GM06990 (cell line): ENCODE results near the gene ST14.
"Not testable (repeated sequence)": the region's sequence is repeated elsewhere in the genome, so short reads cannot be mapped to it uniquely, and the experiment has no call there.

Source experiments
- DNase-seq: peaks from one replicate; pipeline ENCODE4 v3.0.0-alpha.2; 2011; ENCODE audit not compliant: insufficient read length; ENCODE audit errors: extremely low read depth
- H3K27me3 ChIP-seq: replicated peaks from 2 replicates; pipeline ENCODE4 v1.6.0; 2011; ENCODE audit warnings: low read length; ENCODE audit not compliant: control insufficient read depth, insufficient read depth
- H3K36me3 ChIP-seq: 2 replicates; pipeline ENCODE4 v1.5.1; 2011; ENCODE audit warnings: low read length; ENCODE audit not compliant: control insufficient read depth, insufficient read depth
- H3K4me3 ChIP-seq: replicated peaks from 2 replicates; pipeline ENCODE4 v1.5.1; 2011; ENCODE audit warnings: low read depth, mild to moderate bottlenecking, control low read depth, low read length
- TF ChIP-seq, protein P1 (sequence below): IDR thresholded peaks from 2 replicates; pipeline ENCODE4 v1.5.1; 2011; ENCODE audit warnings: low read length, control low read depth, mild to moderate bottlenecking, inconsistent platforms; ENCODE audit not compliant: insufficient read depth, poor library complexity, severe bottlenecking

ST14 gene

GRCh38 chr11:130246270-130246669, 86.7 kb downstream of the ST14 start:
- H3K4me3 ChIP-seq = no peak overlapping the region
- no peaks in the 10 kb centered on the region for H3K27me3 ChIP-seq
- TF ChIP-seq, protein P1, sequence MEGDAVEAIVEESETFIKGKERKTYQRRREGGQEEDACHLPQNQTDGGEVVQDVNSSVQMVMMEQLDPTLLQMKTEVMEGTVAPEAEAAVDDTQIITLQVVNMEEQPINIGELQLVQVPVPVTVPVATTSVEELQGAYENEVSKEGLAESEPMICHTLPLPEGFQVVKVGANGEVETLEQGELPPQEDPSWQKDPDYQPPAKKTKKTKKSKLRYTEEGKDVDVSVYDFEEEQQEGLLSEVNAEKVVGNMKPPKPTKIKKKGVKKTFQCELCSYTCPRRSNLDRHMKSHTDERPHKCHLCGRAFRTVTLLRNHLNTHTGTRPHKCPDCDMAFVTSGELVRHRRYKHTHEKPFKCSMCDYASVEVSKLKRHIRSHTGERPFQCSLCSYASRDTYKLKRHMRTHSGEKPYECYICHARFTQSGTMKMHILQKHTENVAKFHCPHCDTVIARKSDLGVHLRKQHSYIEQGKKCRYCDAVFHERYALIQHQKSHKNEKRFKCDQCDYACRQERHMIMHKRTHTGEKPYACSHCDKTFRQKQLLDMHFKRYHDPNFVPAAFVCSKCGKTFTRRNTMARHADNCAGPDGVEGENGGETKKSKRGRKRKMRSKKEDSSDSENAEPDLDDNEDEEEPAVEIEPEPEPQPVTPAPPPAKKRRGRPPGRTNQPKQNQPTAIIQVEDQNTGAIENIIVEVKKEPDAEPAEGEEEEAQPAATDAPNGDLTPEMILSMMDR = no peak
- no peaks in the 10 kb centered on the region for H3K36me3 ChIP-seq
- no peak for DNase-seq

- H3K36me3 ChIP-seq = no peaks in the 10 kb centered on the region
- H3K27me3 ChIP-seq = no peaks in the 10 kb centered on the region
- DNase-seq = no peak
- TF ChIP-seq, protein P1 = no peak
- no peak overlapping the region for H3K4me3 ChIP-seq
Measured at GRCh38 chr11:130246738-130247137, 87.2 kb downstream of the ST14 start.

- DNase-seq = no peak
- H3K4me3 ChIP-seq = no peak overlapping the region
- H3K36me3 ChIP-seq = no peaks in the 10 kb centered on the region
Measured at GRCh38 chr11:130247319-130247718, 87.7 kb downstream of the ST14 start.

DNA sequence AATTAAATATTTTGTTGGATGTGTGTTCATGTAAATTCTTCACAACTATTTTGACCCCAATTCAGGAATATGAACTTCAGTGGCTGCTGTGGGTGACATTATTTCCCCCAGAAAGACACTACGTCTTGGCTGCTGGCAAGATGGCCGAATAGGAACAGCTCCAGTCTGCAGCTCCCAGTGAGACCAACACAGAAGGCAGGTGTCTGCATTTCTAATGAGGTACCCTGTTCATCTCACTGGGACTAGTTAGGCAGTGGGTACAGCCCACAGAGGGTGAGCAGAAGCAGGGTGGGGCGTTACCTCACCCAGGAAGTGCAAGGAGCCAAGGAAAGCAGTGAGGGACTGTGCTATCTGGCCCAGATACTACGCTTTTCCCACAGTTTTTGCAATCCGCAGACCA, 89.8 kb downstream of the ST14 start:
- DNase-seq = no peak
- no peak overlapping the region for H3K4me3 ChIP-seq
- H3K36me3 ChIP-seq = no peaks in the 10 kb centered on the region
- TF ChIP-seq, protein P1 = no peak
- no peaks in the 10 kb centered on the region for H3K27me3 ChIP-seq

More at GRCh38 chr11:130247319-130247718, 87.7 kb downstream of the ST14 start:
- TF ChIP-seq, protein P1 = no peak
- H3K27me3 ChIP-seq = no peaks in the 10 kb centered on the region

DNA sequence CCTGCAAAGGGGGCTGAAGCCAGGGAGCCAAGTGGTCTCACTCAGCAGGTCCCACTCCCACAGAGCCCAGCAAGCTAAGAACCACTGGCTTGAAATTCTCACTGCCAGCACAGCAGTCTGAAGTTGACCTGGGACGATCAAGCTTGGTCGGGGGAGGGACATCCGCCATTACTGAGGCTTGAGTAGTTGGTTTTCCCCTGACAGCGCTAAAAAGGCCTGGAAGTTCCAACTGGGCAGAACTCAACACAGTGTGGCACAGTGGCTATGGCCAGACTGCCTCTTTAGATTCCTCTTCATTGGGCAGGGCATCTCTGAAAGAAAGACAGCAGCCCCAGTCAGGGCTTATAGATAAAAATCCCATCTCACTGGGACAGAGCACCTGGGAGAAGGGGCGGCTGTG, 90.3 kb downstream of the ST14 start:
- H3K27me3 ChIP-seq, H3K4me3 ChIP-seq, H3K36me3 ChIP-seq, DNase-seq: not testable (repeated sequence)

GRCh38 chr11:130251763-130252162, 92.2 kb downstream of the ST14 start:
- not testable (repeated sequence) for H3K27me3 ChIP-seq, H3K36me3 ChIP-seq, DNase-seq, H3K4me3 ChIP-seq
